ENCODE measurements around the gene OBSCN. TPM values are rescaled to one million over a fixed set of nuclear protein-coding genes. Genes with fewer than 3 reads are reported as not detected.

The OBSCN gene
- total RNA-seq, 1 donor from 2014 or later: 22.1 TPM

DNA sequence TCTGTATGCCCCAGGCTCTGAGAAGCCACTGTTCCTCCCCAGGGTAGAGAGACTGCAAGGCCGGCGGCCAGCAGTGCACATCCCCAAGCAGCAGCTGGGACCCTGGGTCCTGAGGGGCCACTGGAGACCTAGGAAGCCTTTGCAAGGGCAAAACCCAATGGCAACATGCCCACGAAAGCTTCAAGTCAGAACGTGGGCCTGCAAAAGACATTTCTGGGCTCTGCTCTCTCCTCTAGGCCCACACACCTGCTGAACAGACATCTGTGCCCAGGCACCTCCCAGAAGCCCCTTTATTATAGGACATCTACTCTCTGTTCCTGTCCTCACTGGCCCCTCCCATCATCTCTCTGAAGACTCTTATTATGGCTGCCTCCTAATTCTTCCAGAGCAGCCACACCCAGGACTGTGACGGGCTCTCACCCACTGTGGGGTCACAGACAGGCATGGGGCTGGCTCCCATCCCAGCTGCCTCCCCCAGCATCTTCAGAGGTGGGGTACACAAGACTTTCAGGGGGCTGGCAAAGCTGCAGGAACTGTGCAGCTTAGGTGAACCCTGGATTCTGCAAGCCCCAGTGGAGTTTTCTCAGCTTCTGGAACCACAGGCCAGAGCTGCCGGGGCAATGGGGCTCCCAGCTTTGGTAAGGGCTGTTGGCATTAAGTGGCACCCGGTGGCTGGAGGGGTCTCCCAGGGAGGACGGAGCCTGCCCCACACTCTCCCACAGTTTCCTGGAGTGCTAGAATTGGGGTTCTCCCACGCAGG lies 186.1 kb downstream of the OBSCN start:
- intact Hi-C loops (cut with micrococcal nuclease): no loop called here
- H3K36me3 Mint-ChIP-seq (ENCODE audit: low read depth): peaks cover 46% of the 10 kb centered on the region
- no peaks in the 10 kb centered on the region for H3K9me3 Mint-ChIP-seq
- peaks cover 8% of the 10 kb centered on the region for H3K4me1 Mint-ChIP-seq (ENCODE audit: low read depth)
- no peak overlapping the region for H3K27ac Mint-ChIP-seq
- no peak for DNase-seq (ENCODE audit: low spot score)
- no peak overlapping the region for H3K4me3 Mint-ChIP-seq (ENCODE audit: low read depth)
- H3K27me3 Mint-ChIP-seq (ENCODE audit: low read depth): no peaks in the 10 kb centered on the region

DNA sequence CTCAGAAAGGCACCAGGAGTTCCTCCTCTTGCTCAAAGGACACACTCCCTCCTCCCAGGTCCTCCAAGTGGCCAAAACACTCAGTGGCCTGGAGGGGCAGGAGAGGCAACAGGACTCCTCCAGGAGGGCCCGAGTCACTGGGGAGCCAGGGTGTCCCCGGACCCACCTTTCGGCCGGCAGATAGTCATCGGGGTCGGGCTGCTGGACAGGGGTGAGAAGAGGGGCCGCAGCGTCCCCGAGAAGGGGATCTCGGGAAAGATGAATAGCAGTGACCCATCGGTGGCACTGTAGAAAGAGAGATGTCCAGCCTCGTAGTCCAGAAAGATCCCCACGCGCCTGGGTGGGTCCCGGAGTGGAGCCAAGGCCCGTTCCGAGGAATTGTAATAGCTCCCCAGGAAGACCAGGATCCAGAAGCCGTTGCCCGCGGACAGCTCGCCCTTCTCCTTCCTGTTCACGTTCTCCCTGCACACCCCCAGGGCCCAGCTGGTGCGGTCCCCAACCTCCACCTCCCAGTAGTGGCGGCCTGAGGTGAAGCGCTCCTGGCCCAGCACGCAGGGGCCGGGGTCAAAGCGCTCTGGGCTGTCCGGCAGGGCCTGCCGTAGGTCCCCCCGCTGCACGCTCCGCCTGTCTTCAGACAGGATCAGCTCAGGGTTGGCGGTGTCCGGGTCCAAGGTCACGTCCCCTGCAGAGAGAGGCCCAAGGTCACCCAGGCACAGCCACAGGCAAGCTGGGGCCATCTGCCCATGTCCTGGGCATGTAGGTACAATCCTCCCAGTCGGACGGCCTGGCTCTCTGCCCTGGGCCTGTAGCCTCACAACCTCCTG lies 186.9 kb downstream of the OBSCN start:
- Mint-ChIP-seq H3K27ac (no peak overlapping the region), H3K36me3 (ENCODE audit: low read depth) (peaks cover 50% of the 10 kb centered on the region)
- intact Hi-C loops (cut with micrococcal nuclease): no loop called here

DNA sequence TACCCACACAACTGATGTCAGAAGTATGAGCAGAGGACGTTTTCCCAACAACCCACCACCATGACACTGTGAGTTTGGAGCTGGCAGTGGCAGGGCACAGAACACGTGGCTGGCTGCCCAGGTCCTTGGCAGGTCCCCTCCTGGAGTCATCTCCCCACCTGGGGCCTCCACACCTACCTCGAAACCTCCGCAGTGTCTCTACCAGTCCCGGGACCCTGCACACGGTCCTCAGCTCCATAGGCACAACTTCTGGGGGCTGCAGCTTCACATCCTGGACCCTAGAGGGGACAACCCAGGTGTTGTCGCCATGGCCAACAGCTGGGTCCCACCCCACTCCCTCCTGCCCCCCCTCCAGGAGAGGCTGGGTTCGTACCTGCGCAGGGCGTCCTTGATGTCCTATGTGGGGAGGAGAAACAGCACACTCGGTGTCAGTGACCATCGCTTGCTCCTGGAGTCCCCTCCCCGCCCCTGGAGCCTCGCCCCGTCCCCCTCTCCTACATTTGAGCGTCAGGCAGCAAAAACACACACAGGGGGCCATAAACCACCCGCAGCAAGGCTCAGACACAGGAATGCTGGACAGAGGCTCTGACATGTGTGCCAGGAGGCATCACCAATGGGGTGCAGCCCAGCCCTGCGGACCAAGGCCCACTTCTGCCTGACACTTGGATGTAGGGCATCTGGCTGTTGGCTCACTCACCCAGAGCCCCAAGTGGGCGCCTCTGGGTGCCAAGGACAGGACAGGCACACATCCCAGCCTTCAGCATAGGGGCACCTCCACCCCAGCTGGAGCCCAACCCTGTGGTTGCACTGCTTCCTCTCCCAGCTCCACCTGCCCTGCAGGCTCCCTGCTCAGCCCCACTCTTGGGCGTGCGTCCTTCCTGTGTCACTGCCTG lies 189.2 kb downstream of the OBSCN start:
- H3K4me3 Mint-ChIP-seq (ENCODE audit: low read depth): no peak overlapping the region
- H3K27me3 Mint-ChIP-seq (ENCODE audit: low read depth): no peaks in the 10 kb centered on the region
- peaks cover 11% of the 10 kb centered on the region for H3K4me1 Mint-ChIP-seq (ENCODE audit: low read depth)
- peaks cover 70% of the 10 kb centered on the region for H3K36me3 Mint-ChIP-seq (ENCODE audit: low read depth)
- DNase-seq (ENCODE audit: low spot score): no peak
- no peak overlapping the region for H3K27ac Mint-ChIP-seq
- H3K9me3 Mint-ChIP-seq: no peaks in the 10 kb centered on the region
- intact Hi-C loops (cut with micrococcal nuclease): no loop called here

More for the DNA sequence above, 186.9 kb downstream of the OBSCN start:
- H3K4me3 Mint-ChIP-seq (ENCODE audit: low read depth): no peak overlapping the region
- no peaks in the 10 kb centered on the region for H3K27me3 Mint-ChIP-seq (ENCODE audit: low read depth)
- peaks cover 8% of the 10 kb centered on the region for H3K4me1 Mint-ChIP-seq (ENCODE audit: low read depth)
- H3K9me3 Mint-ChIP-seq: no peaks in the 10 kb centered on the region
- DNase-seq (ENCODE audit: low spot score): no peak

DNA sequence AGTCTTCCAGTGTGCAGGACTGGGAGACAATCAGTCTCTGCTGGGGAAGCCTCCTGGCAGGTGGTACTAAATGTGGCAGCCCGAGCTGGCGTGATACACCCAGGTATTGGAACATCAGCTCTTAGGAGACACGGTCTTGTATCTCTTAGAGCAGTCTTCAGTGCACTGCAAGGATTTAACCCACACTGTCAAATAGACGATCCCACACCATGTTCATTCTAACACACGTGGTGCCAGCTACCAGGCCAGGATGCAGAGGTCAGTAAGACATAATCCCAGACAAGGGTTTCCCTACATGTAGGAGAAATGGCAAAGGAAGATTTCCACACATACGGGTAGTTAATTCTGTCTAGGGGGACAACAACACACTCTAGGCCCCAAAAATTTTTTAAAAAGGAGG lies 190.1 kb downstream of the OBSCN start:
- no peaks in the 10 kb centered on the region for H3K27me3 Mint-ChIP-seq (ENCODE audit: low read depth)
- peaks cover 75% of the 10 kb centered on the region for H3K36me3 Mint-ChIP-seq (ENCODE audit: low read depth)
- no peak overlapping the region for H3K27ac Mint-ChIP-seq
- intact Hi-C loops (cut with micrococcal nuclease): no loop called here
- no peaks in the 10 kb centered on the region for H3K9me3 Mint-ChIP-seq
- H3K4me3 Mint-ChIP-seq (ENCODE audit: low read depth): no peak overlapping the region
- peaks cover 18% of the 10 kb centered on the region for H3K4me1 Mint-ChIP-seq (ENCODE audit: low read depth)
- DNase-seq (ENCODE audit: low spot score): no peak

DNA sequence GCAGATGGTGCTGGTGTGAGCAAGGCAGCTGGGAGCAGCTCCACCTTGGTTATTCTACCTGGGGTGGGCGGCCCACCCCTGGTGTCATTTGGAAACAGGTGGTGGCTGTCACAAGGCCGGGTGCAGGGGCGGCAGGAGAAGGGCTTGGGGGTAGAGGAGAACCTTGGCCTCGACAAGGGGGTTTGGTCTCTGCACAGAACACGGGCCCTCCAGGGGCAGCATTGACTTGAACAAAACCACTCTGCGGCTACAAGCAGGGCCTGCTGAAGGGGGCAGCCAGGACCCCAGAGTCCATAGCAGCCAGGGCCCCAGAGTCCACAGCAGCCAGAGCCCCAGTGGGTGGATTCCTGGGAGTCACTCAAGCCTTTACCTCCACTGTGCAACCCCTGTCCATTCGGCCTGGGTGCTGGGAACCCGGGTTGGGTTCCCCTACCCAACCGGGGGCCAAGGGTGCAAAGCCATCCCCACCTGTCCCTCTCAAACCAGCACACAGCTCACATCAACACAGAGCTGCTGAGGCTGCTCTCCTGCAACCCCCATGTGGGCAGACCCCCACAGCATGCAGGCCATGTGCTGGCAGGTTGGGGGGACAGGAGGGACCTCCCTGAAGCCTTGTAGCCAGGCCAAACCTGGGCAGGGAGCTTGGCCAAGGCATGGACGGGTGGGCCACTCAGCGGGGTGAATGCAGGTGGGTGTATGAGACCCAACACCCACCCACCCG lies 191.1 kb downstream of the OBSCN start:
- H3K27ac Mint-ChIP-seq: no peak overlapping the region
- H3K4me3 Mint-ChIP-seq (ENCODE audit: low read depth): no peak overlapping the region
- intact Hi-C loops (cut with micrococcal nuclease): no loop called here
- H3K27me3 Mint-ChIP-seq (ENCODE audit: low read depth): no peaks in the 10 kb centered on the region
- H3K36me3 Mint-ChIP-seq (ENCODE audit: low read depth): peaks cover 75% of the 10 kb centered on the region
- H3K4me1 Mint-ChIP-seq (ENCODE audit: low read depth): peaks cover 27% of the 10 kb centered on the region
- DNase-seq (ENCODE audit: low spot score): no peak
- H3K9me3 Mint-ChIP-seq: no peaks in the 10 kb centered on the region

DNA sequence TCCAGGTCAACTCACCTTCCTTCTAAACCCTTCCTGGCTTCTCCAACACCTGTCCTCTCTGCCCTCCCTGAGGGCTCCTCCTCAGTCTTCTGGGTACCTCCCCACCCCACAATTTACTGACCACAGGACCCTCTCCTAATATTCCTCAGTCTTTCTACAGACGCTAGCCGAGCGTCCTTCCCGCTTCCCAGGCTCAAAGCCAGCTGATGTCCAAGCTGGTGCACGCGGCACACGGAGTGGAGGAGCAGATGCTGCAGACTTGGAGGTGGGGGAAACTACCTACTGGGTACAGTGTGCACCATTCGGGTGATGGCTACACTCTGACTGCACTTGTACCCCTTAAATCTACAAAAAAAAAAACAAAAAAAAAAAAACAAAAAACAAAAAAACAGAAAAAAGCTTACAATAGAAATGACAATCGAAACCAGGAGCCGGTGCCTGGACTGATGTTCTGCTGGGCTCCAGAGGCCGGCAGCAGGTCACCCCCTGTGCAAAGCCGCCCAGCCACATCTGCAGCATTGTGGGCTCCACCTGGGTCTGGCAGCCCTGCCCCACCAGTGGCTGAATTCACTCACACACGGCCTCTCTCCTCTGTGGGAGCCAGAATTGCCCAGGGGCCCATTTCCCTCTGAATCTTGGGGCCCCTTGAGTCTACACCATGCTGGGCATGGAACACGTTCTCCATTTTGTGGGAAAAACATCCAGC lies 191.8 kb downstream of the OBSCN start:
- Mint-ChIP-seq H3K27ac (no peak overlapping the region), H3K9me3 (no peaks in the 10 kb centered on the region), H3K36me3 (ENCODE audit: low read depth) (peaks cover 80% of the 10 kb centered on the region), H3K27me3 (ENCODE audit: low read depth) (no peaks in the 10 kb centered on the region), H3K4me3 (ENCODE audit: low read depth) (no peak overlapping the region), H3K4me1 (ENCODE audit: low read depth) (peaks cover 35% of the 10 kb centered on the region)
- intact Hi-C loops (cut with micrococcal nuclease): loop anchor here (10.0 kb wide), 1 partner anchor 295 kb away; the partner anchor contains the start of genes C1orf35 and MRPL55
- no peak for DNase-seq (ENCODE audit: low spot score)

DNA sequence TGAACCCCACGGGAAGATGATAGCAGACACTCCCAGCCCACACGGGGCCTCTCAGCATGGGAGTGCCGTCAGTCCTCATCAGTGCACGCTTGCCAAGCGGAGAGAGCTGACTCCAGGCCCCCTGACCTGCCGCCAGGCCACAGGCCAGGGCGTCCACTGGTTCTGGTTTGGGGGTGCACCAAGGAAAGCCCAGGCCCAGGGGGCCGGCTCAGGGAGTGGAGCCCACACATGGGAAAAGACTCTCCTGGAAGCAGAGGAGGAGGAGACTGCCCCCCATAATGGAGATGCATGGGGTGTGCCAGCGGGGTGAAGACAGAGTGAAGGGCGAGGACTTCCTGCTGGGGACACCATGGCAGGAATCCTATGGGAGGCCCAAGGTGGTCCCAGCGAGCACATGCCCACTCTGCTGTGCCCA lies 192.4 kb downstream of the OBSCN start:
- H3K27ac Mint-ChIP-seq: peak overlapping the region; percentile 46
- no peak for DNase-seq (ENCODE audit: low spot score)
- intact Hi-C loops (cut with micrococcal nuclease): loop anchor here (10.0 kb wide), 1 partner anchor 295 kb away; the partner anchor contains the start of genes C1orf35 and MRPL55
- peaks cover 82% of the 10 kb centered on the region for H3K36me3 Mint-ChIP-seq (ENCODE audit: low read depth)
- peaks cover 41% of the 10 kb centered on the region for H3K4me1 Mint-ChIP-seq (ENCODE audit: low read depth)
- no peak overlapping the region for H3K4me3 Mint-ChIP-seq (ENCODE audit: low read depth)
- H3K27me3 Mint-ChIP-seq (ENCODE audit: low read depth): no peaks in the 10 kb centered on the region
- H3K9me3 Mint-ChIP-seq: no peaks in the 10 kb centered on the region

DNA sequence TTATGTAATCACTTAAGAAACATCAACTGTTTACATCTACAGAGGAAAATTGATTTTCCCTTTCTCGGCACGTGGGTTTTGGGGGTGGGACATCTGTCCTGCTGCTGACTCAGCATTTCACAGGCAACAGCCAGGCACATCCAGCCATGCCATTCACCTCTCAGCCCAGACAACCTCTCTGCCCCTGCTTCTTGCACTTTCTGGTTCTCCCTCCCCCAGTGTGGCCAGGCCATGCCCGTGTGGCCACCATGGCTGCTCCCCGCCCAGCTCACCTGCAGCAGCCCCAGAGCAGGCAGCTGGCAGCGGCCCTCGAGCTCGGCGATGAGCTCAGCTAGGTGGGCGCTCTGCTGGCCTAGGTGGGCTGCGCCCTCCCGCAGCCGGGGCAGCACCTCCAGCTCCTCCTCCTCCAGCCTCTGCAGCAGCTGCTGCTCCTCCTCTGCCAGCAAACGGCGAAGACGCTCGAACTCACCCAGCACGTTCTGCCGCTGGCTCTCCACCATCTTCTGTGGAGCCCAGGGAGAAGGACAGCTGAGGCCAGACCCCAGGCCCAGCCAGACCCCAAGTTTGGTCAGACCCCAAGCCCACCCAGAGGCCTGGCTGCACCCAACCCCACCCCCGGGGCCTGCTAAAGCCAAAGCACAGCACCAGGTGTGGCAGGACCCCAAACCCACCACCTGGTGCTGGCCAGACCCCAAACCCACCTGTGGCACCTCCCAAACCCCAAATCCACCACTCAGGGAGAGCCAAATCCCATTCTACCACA lies 193.0 kb downstream of the OBSCN start:
- Mint-ChIP-seq H3K27ac (no peak overlapping the region), H3K36me3 (ENCODE audit: low read depth) (peaks cover 82% of the 10 kb centered on the region), H3K4me1 (ENCODE audit: low read depth) (peaks cover 42% of the 10 kb centered on the region), H3K27me3 (ENCODE audit: low read depth) (no peaks in the 10 kb centered on the region), H3K4me3 (ENCODE audit: low read depth) (no peak overlapping the region), H3K9me3 (no peaks in the 10 kb centered on the region)
- intact Hi-C loops (cut with micrococcal nuclease): loop anchor here (10.0 kb wide), 1 partner anchor 296 kb away; the partner anchor contains the start of genes C1orf35 and MRPL55
- no peak for DNase-seq (ENCODE audit: low spot score)

DNA sequence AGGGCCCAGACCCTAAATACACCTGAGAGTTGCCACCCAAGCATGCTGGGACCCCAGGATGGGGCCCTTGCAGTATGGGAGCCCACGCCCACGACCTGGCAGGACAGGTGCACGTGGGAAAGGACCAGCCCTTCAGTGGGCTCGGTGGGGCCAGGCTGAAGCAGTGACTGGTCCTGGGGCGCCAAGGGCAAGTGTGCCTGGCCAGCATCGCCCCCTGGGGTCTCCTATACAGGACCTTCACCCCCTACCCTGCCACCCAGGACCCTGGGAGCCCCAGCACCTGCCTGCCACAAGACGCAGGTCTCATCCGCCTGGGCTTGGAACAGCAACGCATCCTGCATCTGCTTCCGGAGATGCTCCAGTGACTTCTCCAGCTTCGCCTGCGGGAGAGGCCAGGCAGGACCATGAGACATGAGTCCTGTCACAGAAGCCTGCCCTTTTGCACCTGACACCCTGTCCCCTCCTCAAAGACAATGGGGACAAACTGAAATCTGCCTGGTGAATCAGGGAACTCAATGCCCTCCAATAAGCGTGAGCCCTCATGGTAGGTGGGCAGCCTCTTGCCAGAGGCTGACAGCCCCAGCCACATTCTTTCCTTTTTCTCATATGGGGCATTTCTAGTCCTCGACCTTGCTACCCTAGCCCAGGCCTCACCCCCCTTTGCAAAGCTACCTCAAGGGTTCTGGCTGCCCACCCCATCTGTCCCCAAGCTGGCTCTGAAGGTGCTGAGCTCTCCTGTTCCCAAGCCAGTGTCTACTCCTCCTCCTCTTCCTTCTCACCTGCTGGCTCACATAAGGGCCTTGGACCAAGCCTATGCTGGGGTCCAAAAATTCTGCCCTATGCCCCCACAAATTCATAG lies 194.2 kb downstream of the OBSCN start:
- no peak for DNase-seq (ENCODE audit: low spot score)
- Mint-ChIP-seq H3K4me3 (ENCODE audit: low read depth) (no peak overlapping the region), H3K27me3 (ENCODE audit: low read depth) (no peaks in the 10 kb centered on the region), H3K4me1 (ENCODE audit: low read depth) (peaks cover 42% of the 10 kb centered on the region), H3K9me3 (no peaks in the 10 kb centered on the region), H3K36me3 (ENCODE audit: low read depth) (peaks cover 74% of the 10 kb centered on the region), H3K27ac (no peak overlapping the region)
- intact Hi-C loops (cut with micrococcal nuclease): loop anchor here (10.0 kb wide), 1 partner anchor 297 kb away; the partner anchor contains the start of genes C1orf35 and MRPL55

DNA sequence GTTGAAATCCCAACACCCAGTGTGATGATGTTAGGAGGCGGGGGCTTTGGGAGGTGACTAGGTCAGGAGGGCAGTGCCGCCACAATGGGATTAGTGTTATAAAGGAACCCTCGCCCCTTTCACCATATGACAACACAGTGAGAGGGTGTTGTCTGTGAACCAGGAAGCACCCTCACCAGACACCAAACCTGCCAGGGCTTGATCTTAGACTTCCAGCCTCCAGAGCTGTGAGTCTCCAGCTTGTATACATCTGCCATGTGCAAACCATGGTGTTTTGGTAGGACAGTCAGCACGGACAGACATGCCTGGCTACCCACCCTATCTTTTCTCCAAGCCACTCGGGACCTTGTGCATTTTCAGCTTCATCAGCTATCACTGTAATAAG lies 194.8 kb downstream of the OBSCN start:
- DNase-seq (ENCODE audit: low spot score): no peak
- intact Hi-C loops (cut with micrococcal nuclease): loop anchor here (10.0 kb wide), 1 partner anchor 298 kb away; the partner anchor contains the start of genes C1orf35 and MRPL55
- Mint-ChIP-seq H3K27ac (no peak overlapping the region), H3K4me1 (ENCODE audit: low read depth) (peaks cover 40% of the 10 kb centered on the region), H3K9me3 (no peaks in the 10 kb centered on the region), H3K36me3 (ENCODE audit: low read depth) (peaks cover 71% of the 10 kb centered on the region), H3K4me3 (ENCODE audit: low read depth) (no peak overlapping the region), H3K27me3 (ENCODE audit: low read depth) (no peaks in the 10 kb centered on the region)

Measured in activated T-helper 2 cell treated with anti-CD3 and anti-CD28 coated beads, Interferon-gamma antibody, Interleukin-2, Interleukin-4, amounts not matched to agents 10 μg/mL and 5 μg/mL and 100 μg/mL, durations not matched to agents 14 hours and 24 hours and 36 hours (primary cell).